Liver (tissue), 9 donors: ENCODE data around the gene BCAR3. TPM values are rescaled to one million over a fixed set of nuclear protein-coding genes. Genes with fewer than 3 reads are reported as not detected.

Experiments used
- DNase-seq: peaks from one replicate; pipeline ENCODE4 v3.0.0-alpha.2; 2017; ENCODE audit warnings: low spot score
- H3K27ac ChIP-seq, 2 donors: one replicate each; pipeline ENCODE4 v1.7.0; 2013; ENCODE audit warnings: inconsistent platforms in 2 of 2, low read length in 2 of 2, control low read depth in 1 of 2, low read depth in 1 of 2, mild to moderate bottlenecking in 1 of 2
- H3K27me3 ChIP-seq, 4 donors: one replicate each; pipeline versions ENCODE4 v1.6.1 to v1.7.0; 2013; ENCODE audit warnings: low read length in 3 of 4, inconsistent platforms in 1 of 4, mild to moderate bottlenecking in 1 of 4, moderate library complexity in 1 of 4; ENCODE audit not compliant: control insufficient read depth in 4 of 4, insufficient read depth in 4 of 4
- H3K36me3 ChIP-seq, 4 donors: one replicate each; pipeline versions ENCODE4 v1.6.1 to v1.7.0; 2013; ENCODE audit warnings: low read length in 3 of 4, mild to moderate bottlenecking in 3 of 4, low read depth in 1 of 4, moderate library complexity in 1 of 4; ENCODE audit not compliant: control insufficient read depth in 4 of 4, insufficient read depth in 3 of 4
- H3K4me1 ChIP-seq, 4 donors: one replicate each; pipeline versions ENCODE4 v1.6.1 to v1.7.0; 2013; ENCODE audit warnings: low read length in 3 of 4, mild to moderate bottlenecking in 3 of 4, moderate library complexity in 1 of 4; ENCODE audit not compliant: control insufficient read depth in 4 of 4, insufficient read depth in 4 of 4
- H3K4me3 ChIP-seq, 3 donors: one replicate each; pipeline versions ENCODE4 v1.6.1 to v1.7.0; 2013; ENCODE audit warnings: low read length in 3 of 3, control low read depth in 1 of 3, low read depth in 1 of 3, mild to moderate bottlenecking in 1 of 3
- H3K9ac ChIP-seq, 2 donors: one replicate each; pipeline ENCODE4 v1.7.0; 2013; ENCODE audit warnings: low read length in 2 of 2, mild to moderate bottlenecking in 2 of 2, moderate library complexity in 2 of 2, control low read depth in 1 of 2, low read depth in 1 of 2
- H3K9me3 ChIP-seq, 4 donors: one replicate each; pipeline versions ENCODE4 v1.6.1 to v1.7.0; 2013; ENCODE audit warnings: low read length in 3 of 4; ENCODE audit not compliant: control insufficient read depth in 4 of 4
- ATF3 ChIP-seq: IDR thresholded peaks from 2 replicates; pipeline ENCODE4 v1.6.1; 2016; ENCODE audit warnings: antibody characterized with exemption
- CTCF ChIP-seq: fragments of 150-350 bp; IDR thresholded peaks from 2 replicates; pipeline ENCODE4 v1.5.1; 2017; ENCODE audit warnings: improper control_type of control experiment, low read depth, low read length; ENCODE audit not compliant: missing input control
- EGR1 ChIP-seq, 2 donors: IDR thresholded peaks; 2 replicates each; pipeline ENCODE4 v1.6.1; 2016 to 2018; ENCODE audit warnings: antibody characterized with exemption in 2 of 2, low read depth in 2 of 2
- FOXA1 ChIP-seq: IDR thresholded peaks from 2 replicates; pipeline ENCODE4 v1.6.1; 2016; ENCODE audit warnings: antibody characterized with exemption
- FOXA2 ChIP-seq: IDR thresholded peaks from 2 replicates; pipeline ENCODE4 v1.6.1; 2016; ENCODE audit warnings: antibody characterized with exemption
- GABPA ChIP-seq, 2 donors: IDR thresholded peaks in 1 of 2; conservative IDR thresholded peaks in 1 of 2; 2 replicates each; pipeline ENCODE4 v1.6.1; 2016; ENCODE audit warnings: antibody characterized with exemption in 2 of 2, mild to moderate bottlenecking in 1 of 2, moderate library complexity in 1 of 2
- HNF4A ChIP-seq, 2 donors: conservative IDR thresholded peaks; 2 replicates each; pipeline ENCODE4 v1.6.1; 2016; ENCODE audit warnings: antibody characterized with exemption in 2 of 2, mild to moderate bottlenecking in 2 of 2
- HNF4G ChIP-seq: IDR thresholded peaks from 2 replicates; pipeline ENCODE4 v1.6.1; 2016; ENCODE audit warnings: antibody characterized with exemption
- JUND ChIP-seq, 2 donors: IDR thresholded peaks; 2 replicates each; pipeline ENCODE4 v1.6.1; 2016; ENCODE audit warnings: antibody characterized with exemption in 2 of 2
- NR2F2 ChIP-seq: IDR thresholded peaks from 2 replicates; pipeline ENCODE4 v1.6.1; 2016; ENCODE audit warnings: antibody characterized with exemption
- RAD21 ChIP-seq, 2 donors: IDR thresholded peaks; 2 replicates each; pipeline ENCODE4 v1.6.1; 2016; ENCODE audit warnings: antibody characterized with exemption in 2 of 2, mild to moderate bottlenecking in 2 of 2
- TAF1 ChIP-seq: conservative IDR thresholded peaks from 2 replicates; pipeline ENCODE4 v1.6.1; 2016; ENCODE audit warnings: antibody characterized with exemption, mild to moderate bottlenecking
- YY1 ChIP-seq: IDR thresholded peaks from 2 replicates; pipeline ENCODE4 v1.6.1; 2016; ENCODE audit warnings: antibody characterized with exemption, mild to moderate bottlenecking
- WGBS: extraction: QIAGEN DNeasy Blood & Tissue Kit; methylation state at CpG from one replicate; pipeline ENCODE4 v1.1.7; 2013; 5-methylcytosine and 5-hydroxymethylcytosine counted together
- polyA plus RNA-seq, 2 donors: library from polyadenylated mRNA; stranded (reverse) in 1 of 2; unstranded in 1 of 2; fragments of 200-250 nt in 1 of 2; fragments of >200 nt in 1 of 2; fragmentation: Nextera tagmentation in 1 of 2; extraction: Ambion mirVana in 1 of 2; gene quantifications; one replicate each; pipeline versions ENCODE4 v1.2.1 to v1.2.3, GENCODE V29; 2013 to 2015
- total RNA-seq, 2 donors: library from RNA; depleted of rRNA; stranded (reverse); fragments of >200 nt; gene quantifications; one replicate each; pipeline ENCODE4 v1.2.3, GENCODE V29; 2014
- TF ChIP-seq, protein P1 (sequence below): IDR thresholded peaks from 2 replicates; pipeline ENCODE4 v1.6.1; 2016; ENCODE audit warnings: antibody characterized with exemption
- TF ChIP-seq, protein P2 (sequence below): IDR thresholded peaks from 2 replicates; pipeline ENCODE4 v1.6.1; 2016; ENCODE audit warnings: antibody characterized with exemption, mild to moderate bottlenecking
- donor health status: healthy.
- donor health status: healthy.
- donor health status: healthy.
- donor health status: healthy.
- donor health status: healthy.

Gene BCAR3
- total and polyA plus RNA-seq, 4 donors: 2.8 to 10.3 (median 7.7) TPM

- Histone ChIP-seq H3K27ac (no peak overlapping the region), H3K9ac (no peak overlapping the region), H3K4me1 (no peaks in the 10 kb centered on the region), H3K4me3 (no peak overlapping the region), H3K36me3 (peaks cover 0 to 6% (median 1%) of the 10 kb centered on the region in 4 donors), H3K27me3 (no peaks in the 10 kb centered on the region), H3K9me3 (no peaks in the 10 kb centered on the region)
- no peak for DNase-seq
- TF ChIP-seq CTCF (no peak), YY1 (no peak)
- TF ChIP-seq, protein P1, sequence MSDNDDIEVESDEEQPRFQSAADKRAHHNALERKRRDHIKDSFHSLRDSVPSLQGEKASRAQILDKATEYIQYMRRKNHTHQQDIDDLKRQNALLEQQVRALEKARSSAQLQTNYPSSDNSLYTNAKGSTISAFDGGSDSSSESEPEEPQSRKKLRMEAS: no peak
- WGBS: 87% methylated on average over 2 of the region's 2 CpGs
Measured at GRCh38 chr1:93537924-93538323, 143.7 kb downstream of the BCAR3 start.

- no peak overlapping the region for H3K27ac ChIP-seq
- TF ChIP-seq HNF4G: no peak
- no peak for TF ChIP-seq NR2F2
- TF ChIP-seq CTCF: no peak
- TF ChIP-seq, protein P2, sequence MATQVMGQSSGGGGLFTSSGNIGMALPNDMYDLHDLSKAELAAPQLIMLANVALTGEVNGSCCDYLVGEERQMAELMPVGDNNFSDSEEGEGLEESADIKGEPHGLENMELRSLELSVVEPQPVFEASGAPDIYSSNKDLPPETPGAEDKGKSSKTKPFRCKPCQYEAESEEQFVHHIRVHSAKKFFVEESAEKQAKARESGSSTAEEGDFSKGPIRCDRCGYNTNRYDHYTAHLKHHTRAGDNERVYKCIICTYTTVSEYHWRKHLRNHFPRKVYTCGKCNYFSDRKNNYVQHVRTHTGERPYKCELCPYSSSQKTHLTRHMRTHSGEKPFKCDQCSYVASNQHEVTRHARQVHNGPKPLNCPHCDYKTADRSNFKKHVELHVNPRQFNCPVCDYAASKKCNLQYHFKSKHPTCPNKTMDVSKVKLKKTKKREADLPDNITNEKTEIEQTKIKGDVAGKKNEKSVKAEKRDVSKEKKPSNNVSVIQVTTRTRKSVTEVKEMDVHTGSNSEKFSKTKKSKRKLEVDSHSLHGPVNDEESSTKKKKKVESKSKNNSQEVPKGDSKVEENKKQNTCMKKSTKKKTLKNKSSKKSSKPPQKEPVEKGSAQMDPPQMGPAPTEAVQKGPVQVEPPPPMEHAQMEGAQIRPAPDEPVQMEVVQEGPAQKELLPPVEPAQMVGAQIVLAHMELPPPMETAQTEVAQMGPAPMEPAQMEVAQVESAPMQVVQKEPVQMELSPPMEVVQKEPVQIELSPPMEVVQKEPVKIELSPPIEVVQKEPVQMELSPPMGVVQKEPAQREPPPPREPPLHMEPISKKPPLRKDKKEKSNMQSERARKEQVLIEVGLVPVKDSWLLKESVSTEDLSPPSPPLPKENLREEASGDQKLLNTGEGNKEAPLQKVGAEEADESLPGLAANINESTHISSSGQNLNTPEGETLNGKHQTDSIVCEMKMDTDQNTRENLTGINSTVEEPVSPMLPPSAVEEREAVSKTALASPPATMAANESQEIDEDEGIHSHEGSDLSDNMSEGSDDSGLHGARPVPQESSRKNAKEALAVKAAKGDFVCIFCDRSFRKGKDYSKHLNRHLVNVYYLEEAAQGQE: no peak
- TF ChIP-seq GABPA (IDR thresholded peaks at IDR 0.05 in 1 of 2, conservative IDR thresholded peaks at IDR 0.05 in 1 of 2): no peak
- no peak for TF ChIP-seq JUND (IDR thresholded peaks at IDR 0.05)
- TF ChIP-seq FOXA1: no peak
- TF ChIP-seq YY1: no peak
- no peak for TF ChIP-seq TAF1
- TF ChIP-seq HNF4A (conservative IDR thresholded peaks at IDR 0.05): no peak
- no peak for TF ChIP-seq EGR1 (IDR thresholded peaks at IDR 0.05; ENCODE audit: low read depth in 2 of 2)
- TF ChIP-seq FOXA2: no peak
- no peak for TF ChIP-seq RAD21 (IDR thresholded peaks at IDR 0.05)
- no peak for TF ChIP-seq ATF3
- peaks cover 0 to 6% (median 1%) of the 10 kb centered on the region in 4 donors for H3K36me3 ChIP-seq
- H3K9me3 ChIP-seq: no peaks in the 10 kb centered on the region
- H3K9ac ChIP-seq: no peak overlapping the region
- H3K4me3 ChIP-seq: no peak overlapping the region
- no peaks in the 10 kb centered on the region for H3K27me3 ChIP-seq
- DNase-seq: no peak
- H3K4me1 ChIP-seq: no peaks in the 10 kb centered on the region
Measured at GRCh38 chr1:93537396-93537795, 144.2 kb downstream of the BCAR3 start.
